ENCODE measurements around the gene TBL1X.

DNA sequence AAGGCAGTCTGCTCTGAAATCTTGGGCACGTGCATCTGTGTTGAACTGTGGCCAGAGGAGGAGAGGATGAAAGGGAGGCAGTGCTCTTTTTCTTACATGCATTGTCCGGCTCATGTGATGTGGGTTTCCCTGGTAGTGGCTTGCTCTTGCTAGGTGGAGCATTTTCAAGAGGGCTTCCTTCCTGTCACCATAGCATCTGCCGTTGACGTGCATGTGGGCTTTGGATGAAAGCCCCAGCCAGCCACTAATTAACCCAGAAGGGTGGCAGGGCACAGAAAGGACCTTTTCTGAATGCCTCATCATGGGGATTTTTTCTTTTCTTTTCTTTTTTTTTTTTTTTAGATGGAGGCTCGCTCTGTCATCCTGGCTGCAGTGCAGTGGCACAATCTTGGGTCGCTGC lies 179.5 kb downstream of the TBL1X start:
- TF ChIP-seq, protein P1, sequence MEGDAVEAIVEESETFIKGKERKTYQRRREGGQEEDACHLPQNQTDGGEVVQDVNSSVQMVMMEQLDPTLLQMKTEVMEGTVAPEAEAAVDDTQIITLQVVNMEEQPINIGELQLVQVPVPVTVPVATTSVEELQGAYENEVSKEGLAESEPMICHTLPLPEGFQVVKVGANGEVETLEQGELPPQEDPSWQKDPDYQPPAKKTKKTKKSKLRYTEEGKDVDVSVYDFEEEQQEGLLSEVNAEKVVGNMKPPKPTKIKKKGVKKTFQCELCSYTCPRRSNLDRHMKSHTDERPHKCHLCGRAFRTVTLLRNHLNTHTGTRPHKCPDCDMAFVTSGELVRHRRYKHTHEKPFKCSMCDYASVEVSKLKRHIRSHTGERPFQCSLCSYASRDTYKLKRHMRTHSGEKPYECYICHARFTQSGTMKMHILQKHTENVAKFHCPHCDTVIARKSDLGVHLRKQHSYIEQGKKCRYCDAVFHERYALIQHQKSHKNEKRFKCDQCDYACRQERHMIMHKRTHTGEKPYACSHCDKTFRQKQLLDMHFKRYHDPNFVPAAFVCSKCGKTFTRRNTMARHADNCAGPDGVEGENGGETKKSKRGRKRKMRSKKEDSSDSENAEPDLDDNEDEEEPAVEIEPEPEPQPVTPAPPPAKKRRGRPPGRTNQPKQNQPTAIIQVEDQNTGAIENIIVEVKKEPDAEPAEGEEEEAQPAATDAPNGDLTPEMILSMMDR (IDR thresholded peaks at IDR 0.05): no peak
- no peak for TF ChIP-seq POLR2A (IDR thresholded peaks at IDR 0.05)
- TF ChIP-seq POLR2AphosphoS5 (IDR thresholded peaks at IDR 0.05): peak in 1 of 4 donors; percentile 61
